Smooth muscle cell (in vitro differentiated cells): ENCODE results near the gene AOAH. TPM values are rescaled to one million over a fixed set of nuclear protein-coding genes. Genes with fewer than 3 reads are reported as not detected.

Experiments
- DNase-seq: peaks from one replicate; lab custom pipeline; 2025; ENCODE audit not compliant: unreplicated experiment; lab: John Stamatoyannopoulos, UW
- H2AFZ ChIP-seq: fragments of 200-600 bp; sonication (generic); 2 replicates; pipeline ENCODE4 v1.6.0; 2016; ENCODE audit warnings: antibody characterized with exemption, low read depth, mild to moderate bottlenecking
- H3F3A ChIP-seq: fragments of 200-600 bp; sonication (generic); 2 replicates; pipeline ENCODE4 v1.6.0; 2017; ENCODE audit warnings: antibody characterized with exemption, low read depth
- H3K27ac ChIP-seq: fragments of 200-600 bp; sonication (generic); 2 replicates; pipeline ENCODE4 v1.5.1; 2016; ENCODE audit warnings: low read depth, mild to moderate bottlenecking
- H3K27me3 ChIP-seq: fragments of 200-600 bp; sonication (generic); 2 replicates; pipeline ENCODE4 v1.6.1; 2016; ENCODE audit warnings: low read depth, mild to moderate bottlenecking
- H3K36me3 ChIP-seq: fragments of 200-600 bp; sonication (generic); 2 replicates; pipeline ENCODE4 v1.5.1; 2016; ENCODE audit warnings: low read depth
- H3K4me1 ChIP-seq: fragments of 200-600 bp; sonication (generic); 2 replicates; pipeline ENCODE4 v1.5.1; 2016; ENCODE audit warnings: low read depth
- H3K4me2 ChIP-seq: fragments of 200-600 bp; sonication (generic); 2 replicates; pipeline ENCODE4 v1.6.0; 2016; ENCODE audit warnings: mild to moderate bottlenecking
- H3K4me3 ChIP-seq: fragments of 200-600 bp; sonication (generic); 2 replicates; pipeline ENCODE4 v1.5.1; 2016; ENCODE audit warnings: mild to moderate bottlenecking
- H3K79me2 ChIP-seq: fragments of 200-600 bp; sonication (generic); 2 replicates; pipeline ENCODE4 v1.6.0; 2016; ENCODE audit warnings: low read depth, mild to moderate bottlenecking
- H3K9ac ChIP-seq: fragments of 200-600 bp; sonication (generic); 2 replicates; pipeline ENCODE4 v1.6.0; 2016; ENCODE audit warnings: low read depth
- H3K9me3 ChIP-seq: fragments of 200-600 bp; sonication (generic); replicated peaks from 2 replicates; pipeline ENCODE4 v1.5.1; 2016; ENCODE audit warnings: low read depth
- H4K20me1 ChIP-seq: fragments of 200-600 bp; sonication (generic); 2 replicates; pipeline ENCODE4 v1.6.0; 2016; ENCODE audit warnings: low read depth
- WGBS: methylation state at CpG from one replicate; pipeline ENCODE4 v1.1.7; 2016; ENCODE audit warnings: low lambda C conversion rate; 5-methylcytosine and 5-hydroxymethylcytosine counted together
- polyA plus RNA-seq: library from polyadenylated mRNA; unstranded; fragments of >200 nt; fragmentation: Nextera tagmentation; extraction: Ambion mirVana; gene quantifications from 2 replicates; pipeline ENCODE4 v1.2.1, GENCODE V29; 2016
- total RNA-seq: library from RNA; depleted of rRNA; stranded (reverse); fragments of >200 nt; gene quantifications from 2 replicates; pipeline ENCODE4 v1.2.3, GENCODE V29; 2014
- TF ChIP-seq, protein P1 (sequence below): fragments of 200-600 bp; sonication (generic); IDR thresholded peaks from 2 replicates; pipeline ENCODE4 v1.5.1; 2017; ENCODE audit warnings: borderline replicate concordance, mild to moderate bottlenecking, antibody characterized with exemption; ENCODE audit not compliant: insufficient read depth, poor library complexity, severe bottlenecking

The AOAH gene
- total and polyA plus RNA-seq, 2 experiments from 2014 or later: not detected

DNA sequence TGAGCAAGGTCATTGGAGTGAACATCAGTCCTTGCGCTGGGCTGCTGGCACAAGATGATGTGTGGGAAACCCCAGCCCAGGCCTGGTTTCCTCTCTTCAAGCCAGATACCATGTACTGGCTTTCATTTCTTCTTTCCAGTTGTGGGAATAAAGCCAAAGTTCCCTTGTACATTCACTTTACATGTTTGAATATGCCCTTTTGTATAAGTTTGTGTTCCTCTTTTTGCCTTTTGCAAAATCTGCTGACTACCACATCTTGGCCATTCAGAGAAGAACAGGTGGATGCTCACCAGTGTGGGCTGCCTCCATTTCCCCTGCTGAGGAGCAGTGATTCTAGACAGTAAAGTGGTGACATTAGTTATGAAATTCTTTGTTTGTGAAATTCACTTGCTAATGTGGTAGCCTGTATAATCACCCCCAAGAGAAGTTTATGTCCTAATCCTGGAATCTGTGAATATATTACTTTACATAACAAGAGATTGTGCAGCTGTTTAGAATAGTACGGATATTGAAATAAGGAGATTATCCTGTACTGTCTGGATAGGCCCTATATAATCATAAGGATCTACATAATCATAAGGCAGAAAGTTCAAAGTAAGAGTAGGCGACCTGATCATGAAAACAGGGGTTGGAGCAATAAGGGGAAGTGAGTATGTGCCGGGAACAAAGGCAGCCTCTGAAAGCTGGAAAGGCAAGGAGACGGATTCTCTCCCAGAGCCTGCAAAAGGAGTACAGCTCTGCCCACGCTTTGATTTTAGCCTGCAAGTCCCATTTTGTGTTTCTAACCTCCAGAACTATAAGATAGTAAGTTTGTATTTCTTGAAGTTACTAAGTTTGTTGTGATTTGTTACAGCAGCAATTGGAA is 18.8 kb upstream of the AOAH start:
- H3K36me3 ChIP-seq: no peaks in the 10 kb centered on the region
- TF ChIP-seq, protein P1, sequence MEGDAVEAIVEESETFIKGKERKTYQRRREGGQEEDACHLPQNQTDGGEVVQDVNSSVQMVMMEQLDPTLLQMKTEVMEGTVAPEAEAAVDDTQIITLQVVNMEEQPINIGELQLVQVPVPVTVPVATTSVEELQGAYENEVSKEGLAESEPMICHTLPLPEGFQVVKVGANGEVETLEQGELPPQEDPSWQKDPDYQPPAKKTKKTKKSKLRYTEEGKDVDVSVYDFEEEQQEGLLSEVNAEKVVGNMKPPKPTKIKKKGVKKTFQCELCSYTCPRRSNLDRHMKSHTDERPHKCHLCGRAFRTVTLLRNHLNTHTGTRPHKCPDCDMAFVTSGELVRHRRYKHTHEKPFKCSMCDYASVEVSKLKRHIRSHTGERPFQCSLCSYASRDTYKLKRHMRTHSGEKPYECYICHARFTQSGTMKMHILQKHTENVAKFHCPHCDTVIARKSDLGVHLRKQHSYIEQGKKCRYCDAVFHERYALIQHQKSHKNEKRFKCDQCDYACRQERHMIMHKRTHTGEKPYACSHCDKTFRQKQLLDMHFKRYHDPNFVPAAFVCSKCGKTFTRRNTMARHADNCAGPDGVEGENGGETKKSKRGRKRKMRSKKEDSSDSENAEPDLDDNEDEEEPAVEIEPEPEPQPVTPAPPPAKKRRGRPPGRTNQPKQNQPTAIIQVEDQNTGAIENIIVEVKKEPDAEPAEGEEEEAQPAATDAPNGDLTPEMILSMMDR: no peak
- WGBS: 92% methylated on average over 6 of the region's 6 CpGs
- no peak overlapping the region for H3K4me2 ChIP-seq
- no peak for DNase-seq
- no peak overlapping the region for H2AFZ ChIP-seq
- no peaks in the 10 kb centered on the region for H3K27me3 ChIP-seq
- H3K79me2 ChIP-seq: no peaks in the 10 kb centered on the region
- H3F3A ChIP-seq: peaks cover 2% of the 10 kb centered on the region
- H3K27ac ChIP-seq: no peak overlapping the region
- H3K4me1 ChIP-seq: peaks cover 5% of the 10 kb centered on the region
- no peaks in the 10 kb centered on the region for H3K9me3 ChIP-seq
- no peaks in the 10 kb centered on the region for H4K20me1 ChIP-seq
- no peak overlapping the region for H3K4me3 ChIP-seq
- H3K9ac ChIP-seq: no peak overlapping the region

DNA sequence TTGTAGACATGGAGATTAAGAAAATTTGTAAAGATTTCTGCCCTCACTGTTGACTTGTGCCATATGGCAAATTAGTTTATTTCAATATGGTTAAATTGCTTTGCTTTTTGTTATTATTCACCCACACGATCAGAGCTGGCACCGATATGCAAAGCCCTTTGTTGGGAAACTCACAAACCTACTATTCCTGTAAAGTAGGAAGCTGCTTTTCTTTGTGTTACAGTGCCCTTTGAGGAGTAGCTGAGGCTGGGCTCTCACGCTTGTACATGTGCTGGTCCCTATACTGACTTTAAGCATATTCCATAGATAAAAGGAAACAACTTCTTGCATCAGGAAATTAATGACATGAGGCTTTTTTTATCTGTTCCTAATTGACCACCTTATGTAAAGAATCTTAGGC is 17.6 kb upstream of the AOAH start:
- H3K79me2 ChIP-seq: no peaks in the 10 kb centered on the region
- H3K4me3 ChIP-seq: no peak overlapping the region
- H4K20me1 ChIP-seq: no peaks in the 10 kb centered on the region
- no peak overlapping the region for H3K4me2 ChIP-seq
- no peak for DNase-seq
- H3K27ac ChIP-seq: no peak overlapping the region
- TF ChIP-seq, protein P1: no peak
- H3K27me3 ChIP-seq: no peaks in the 10 kb centered on the region
- no peaks in the 10 kb centered on the region for H3K9me3 ChIP-seq
- no peaks in the 10 kb centered on the region for H3K36me3 ChIP-seq
- no peaks in the 10 kb centered on the region for H3K4me1 ChIP-seq
- 100% methylated on average over 3 of the region's 3 CpGs for WGBS
- H2AFZ ChIP-seq: no peak overlapping the region
- H3F3A ChIP-seq: no peaks in the 10 kb centered on the region
- no peak overlapping the region for H3K9ac ChIP-seq

DNA sequence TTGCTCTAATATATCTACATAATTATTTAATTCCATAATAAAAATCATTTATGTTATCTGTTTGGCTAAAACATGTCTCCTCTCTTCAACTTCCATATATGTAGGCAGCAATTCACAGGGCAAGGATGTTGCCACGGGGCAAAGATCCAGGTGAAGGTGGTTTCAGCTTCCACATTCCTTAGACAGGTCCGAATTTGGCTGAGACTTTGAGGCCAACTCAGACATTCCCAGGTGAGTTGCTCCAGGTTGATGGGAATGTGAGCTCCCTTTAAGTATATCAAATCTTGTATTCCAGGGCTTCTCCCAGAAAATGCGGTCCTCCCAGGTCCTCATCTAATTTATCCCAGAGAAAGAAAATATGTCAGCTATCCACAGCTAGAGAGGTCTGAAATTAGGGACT is 15.1 kb upstream of the AOAH start:
- TF ChIP-seq, protein P1: no peak
- no peak overlapping the region for H3K4me3 ChIP-seq
- H4K20me1 ChIP-seq: no peaks in the 10 kb centered on the region
- no peaks in the 10 kb centered on the region for H3K36me3 ChIP-seq
- no peaks in the 10 kb centered on the region for H3K79me2 ChIP-seq
- no peaks in the 10 kb centered on the region for H3K4me1 ChIP-seq
- no peak overlapping the region for H2AFZ ChIP-seq
- no peak overlapping the region for H3K9ac ChIP-seq
- no peaks in the 10 kb centered on the region for H3K27me3 ChIP-seq
- H3K27ac ChIP-seq: no peak overlapping the region
- WGBS: 87% methylated on average over 3 of the region's 3 CpGs
- no peaks in the 10 kb centered on the region for H3K9me3 ChIP-seq
- no peak overlapping the region for H3K4me2 ChIP-seq
- no peaks in the 10 kb centered on the region for H3F3A ChIP-seq
- DNase-seq: no peak

DNA sequence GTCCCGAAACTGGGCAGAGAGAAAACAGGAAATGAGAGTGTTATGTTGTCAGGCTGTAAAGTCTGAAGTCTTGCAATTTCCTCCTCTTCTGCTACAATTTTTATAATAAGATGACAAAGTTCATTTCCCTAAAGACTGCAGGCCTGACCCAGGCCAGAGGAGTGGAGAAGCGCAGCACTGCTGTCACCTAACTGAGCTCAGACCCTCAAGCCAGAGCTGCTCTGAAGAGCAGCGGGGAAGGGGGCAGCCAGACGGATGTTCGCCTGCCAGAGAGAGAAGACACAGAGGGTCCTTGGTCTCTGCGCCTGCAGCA is 12.6 kb upstream of the AOAH start:
- Histone ChIP-seq H3K27me3 (no peaks in the 10 kb centered on the region), H3K27ac (no peak overlapping the region), H3K4me3 (no peak overlapping the region), H3K4me1 (no peaks in the 10 kb centered on the region), H3K36me3 (no peaks in the 10 kb centered on the region), H3K79me2 (no peaks in the 10 kb centered on the region), H4K20me1 (no peaks in the 10 kb centered on the region), H3K9me3 (no peaks in the 10 kb centered on the region), H3K4me2 (no peak overlapping the region), H2AFZ (no peak overlapping the region), H3K9ac (no peak overlapping the region), H3F3A (no peaks in the 10 kb centered on the region)
- no peak for DNase-seq
- WGBS: 85% methylated on average over 6 of the region's 6 CpGs
- TF ChIP-seq, protein P1: no peak
